SKM-1 (cell line): Measurements from ENCODE around the gene AURKB.
A peak's percentile ranks its signal among the peaks of the same experiment; 100 is the strongest.

Experiments used
- DNase-seq: peaks from one replicate; lab custom pipeline; 2025; ENCODE audit not compliant: unreplicated experiment; lab: John Stamatoyannopoulos, UW

Gene AURKB

DNA sequence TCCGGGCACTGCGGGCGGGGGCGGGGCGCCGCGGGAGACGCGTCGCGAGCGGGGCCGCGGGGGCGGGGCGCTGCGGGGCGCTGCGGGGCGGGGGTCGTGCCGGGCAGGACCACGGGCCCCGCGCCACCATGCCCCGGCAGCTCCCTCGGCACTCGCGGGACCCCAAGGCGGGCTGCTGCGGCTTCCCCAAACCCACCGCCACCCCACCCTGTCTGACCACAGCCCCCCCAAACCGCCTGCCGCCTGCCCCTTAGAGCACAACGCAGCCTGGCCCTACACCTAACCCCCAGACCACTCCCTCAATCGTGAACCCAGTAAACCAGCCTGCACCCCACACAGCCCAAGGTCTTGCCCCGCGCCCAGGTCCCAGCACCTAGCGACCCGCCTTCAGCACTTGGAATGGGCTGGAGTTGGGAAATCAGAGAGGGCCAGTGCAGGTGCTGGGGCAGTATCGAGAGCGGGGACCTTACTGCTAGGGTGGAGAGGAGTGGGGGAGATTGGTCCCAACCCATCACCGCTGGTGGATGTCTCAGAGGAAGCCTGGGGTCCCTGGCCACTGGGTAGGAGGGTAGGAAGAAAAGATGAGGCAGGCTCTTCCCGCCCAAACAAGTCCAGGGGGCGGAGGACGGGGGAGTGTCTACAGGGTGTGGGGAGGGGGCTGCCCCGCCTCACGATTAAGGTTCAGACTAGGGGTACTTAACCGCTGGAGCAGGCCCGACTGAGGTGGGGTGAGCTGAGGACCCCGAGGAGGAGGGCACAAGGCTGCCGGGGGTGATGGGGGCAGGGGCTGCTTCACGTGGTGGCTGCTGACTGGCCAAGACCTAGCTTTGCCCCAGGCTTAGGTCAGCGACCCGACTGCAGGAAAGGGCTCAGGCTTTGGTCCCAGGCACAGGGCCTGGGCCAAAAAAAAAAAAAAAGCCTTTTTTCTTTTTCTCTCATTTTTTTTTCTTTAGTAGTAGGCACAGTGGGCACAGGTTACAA is 47.1 kb downstream of the AURKB start:
- no peak for DNase-seq

- DNase-seq, result no peak
Observed at GRCh38 chr17:8162233-8162996, 48.0 kb downstream of the AURKB start, which contains the start of gene VAMP2. Gene VAMP2, minus strand, starts transcription at chr17:8162948. Its CDS starts 69 bp downstream, at chr17:8162879.

GRCh38 chr17:8161289-8162232 is 48.8 kb downstream of the AURKB start:
- DNase-seq, result no peak

GRCh38 chr17:8160741-8161221 is 49.6 kb downstream of the AURKB start:
- no peak for DNase-seq

GRCh38 chr17:8160224-8160577 is 50.2 kb downstream of the AURKB start:
- DNase-seq, result no peak

DNA sequence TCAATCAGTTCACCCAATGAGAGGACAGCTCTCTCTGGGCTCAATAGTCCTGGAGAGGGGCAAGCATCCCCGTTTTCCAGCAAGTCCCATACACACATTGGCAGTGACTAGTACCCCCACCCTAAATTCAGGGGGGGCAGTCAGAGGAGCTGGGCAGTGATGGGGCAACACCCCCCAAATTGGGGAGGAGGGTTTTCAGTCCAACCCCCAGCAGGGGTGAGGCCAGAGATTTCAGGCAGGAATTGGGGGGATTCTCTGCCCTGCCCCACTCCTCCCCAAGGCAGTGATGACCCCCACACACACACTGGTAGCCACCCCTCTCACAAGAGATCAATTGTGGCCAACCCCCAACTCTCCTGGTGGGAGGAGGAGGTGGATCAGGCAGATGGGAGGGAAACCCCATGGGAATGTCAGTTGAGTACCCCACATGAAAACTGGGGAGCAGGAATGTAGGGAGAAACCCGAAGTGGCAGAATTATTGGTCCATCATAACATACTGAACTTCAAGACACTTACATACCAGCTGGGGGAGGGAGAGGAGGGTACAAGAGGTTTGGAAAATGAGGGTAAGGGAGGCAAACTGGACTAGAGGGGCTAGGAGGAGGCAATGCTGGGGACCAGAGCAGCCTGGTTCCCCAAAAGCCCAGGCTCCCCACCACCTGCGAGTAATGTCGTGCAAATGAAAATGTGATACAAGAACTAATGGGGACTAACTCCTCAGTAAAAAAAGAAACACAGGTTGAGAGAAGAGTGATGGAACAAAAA is 50.7 kb downstream of the AURKB start:
- no peak for DNase-seq

DNA sequence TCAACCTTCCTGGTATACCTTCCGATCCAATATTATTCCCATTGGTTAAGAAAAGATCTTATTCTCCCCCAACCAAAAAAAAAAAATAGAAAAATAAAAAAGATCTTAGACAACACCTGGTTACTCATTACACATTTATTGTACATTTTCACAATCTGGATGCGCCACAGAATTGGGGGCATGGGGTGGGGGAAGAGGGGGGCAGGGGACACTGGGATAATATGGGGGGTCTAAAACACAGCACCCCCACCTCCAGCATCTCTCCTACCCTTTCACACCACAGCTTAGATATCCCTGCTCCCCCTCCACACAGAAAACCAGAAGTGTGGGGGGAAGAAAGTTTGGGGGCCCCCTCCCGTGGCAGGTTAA is 51.4 kb downstream of the AURKB start:
- no peak for DNase-seq

DNA sequence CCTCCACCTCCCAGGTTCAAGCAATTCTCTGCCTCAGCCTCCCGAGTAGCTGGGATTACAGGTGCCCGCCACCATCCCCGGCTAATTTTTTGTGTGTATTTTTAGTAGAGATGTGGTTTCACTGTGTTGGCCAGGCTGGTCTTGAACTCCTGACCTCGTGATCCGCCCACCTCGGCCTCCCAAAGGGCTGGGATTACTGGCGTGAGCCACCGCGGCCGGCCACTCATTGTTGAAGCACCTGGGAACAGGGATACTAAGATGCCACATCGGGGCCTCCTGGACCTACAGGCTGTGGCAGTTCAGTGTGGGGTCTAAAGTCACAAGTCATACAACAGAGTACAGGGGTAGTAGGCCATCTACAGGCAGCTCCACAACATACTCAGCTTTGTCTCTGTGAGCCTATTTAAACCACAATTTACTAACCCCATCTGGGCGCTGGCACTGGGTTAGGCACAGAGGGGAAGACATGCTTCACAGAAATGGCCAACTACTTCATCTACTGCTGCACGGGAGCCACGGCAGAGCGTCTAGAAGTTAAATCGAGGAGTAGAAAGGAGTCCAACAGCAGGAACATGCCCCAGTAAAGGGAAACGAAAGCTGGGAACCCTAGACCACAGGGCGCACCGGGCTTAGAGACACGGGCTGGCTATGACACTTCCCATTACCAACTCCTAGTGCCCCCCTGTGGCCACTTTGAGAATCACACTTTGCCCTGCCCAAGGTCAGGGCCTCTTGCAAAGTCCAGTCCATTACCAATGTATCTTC is 51.9 kb downstream of the AURKB start:
- DNase-seq, result peak; percentile 24

DNA sequence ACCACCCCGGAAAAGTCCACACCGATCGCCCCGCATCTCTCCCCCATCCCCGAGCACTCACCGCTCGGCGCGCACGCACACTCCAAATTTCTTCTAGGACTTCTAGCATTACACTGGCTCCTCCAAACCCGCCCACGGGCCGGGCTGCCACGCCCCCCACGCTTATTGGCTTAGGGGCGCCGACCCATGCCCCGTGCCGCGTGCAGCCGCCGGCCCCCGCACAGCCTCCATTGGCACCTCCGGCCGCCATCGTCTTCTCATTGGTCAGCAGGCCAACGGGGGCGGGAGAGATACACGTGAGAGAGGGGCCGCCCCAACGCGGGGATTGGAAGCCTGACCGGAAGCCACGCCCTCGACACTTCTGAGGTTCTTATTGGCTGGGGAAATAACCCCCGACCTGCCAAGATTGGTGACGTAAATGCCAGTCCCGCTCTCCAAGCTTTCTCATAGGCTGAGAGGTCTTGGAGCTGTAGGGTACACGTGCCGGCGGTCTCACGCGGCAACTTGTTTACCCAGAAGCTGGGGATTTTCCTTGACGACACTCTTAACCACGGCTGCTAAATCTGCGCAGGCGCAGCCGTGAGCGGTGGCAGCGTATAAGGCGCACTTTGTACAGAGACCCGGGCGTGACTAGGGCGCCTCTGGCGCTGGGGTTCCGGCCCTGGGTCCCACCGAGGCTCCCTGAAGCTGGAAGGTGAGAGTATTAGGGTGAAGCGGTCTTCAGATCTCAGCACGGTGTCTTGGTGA is 54.0 kb downstream of the AURKB start:
- DNase-seq, result peak; percentile 86

- no peak for DNase-seq
Observed at GRCh38 chr17:8155996-8156245, 54.5 kb downstream of the AURKB start.

DNA sequence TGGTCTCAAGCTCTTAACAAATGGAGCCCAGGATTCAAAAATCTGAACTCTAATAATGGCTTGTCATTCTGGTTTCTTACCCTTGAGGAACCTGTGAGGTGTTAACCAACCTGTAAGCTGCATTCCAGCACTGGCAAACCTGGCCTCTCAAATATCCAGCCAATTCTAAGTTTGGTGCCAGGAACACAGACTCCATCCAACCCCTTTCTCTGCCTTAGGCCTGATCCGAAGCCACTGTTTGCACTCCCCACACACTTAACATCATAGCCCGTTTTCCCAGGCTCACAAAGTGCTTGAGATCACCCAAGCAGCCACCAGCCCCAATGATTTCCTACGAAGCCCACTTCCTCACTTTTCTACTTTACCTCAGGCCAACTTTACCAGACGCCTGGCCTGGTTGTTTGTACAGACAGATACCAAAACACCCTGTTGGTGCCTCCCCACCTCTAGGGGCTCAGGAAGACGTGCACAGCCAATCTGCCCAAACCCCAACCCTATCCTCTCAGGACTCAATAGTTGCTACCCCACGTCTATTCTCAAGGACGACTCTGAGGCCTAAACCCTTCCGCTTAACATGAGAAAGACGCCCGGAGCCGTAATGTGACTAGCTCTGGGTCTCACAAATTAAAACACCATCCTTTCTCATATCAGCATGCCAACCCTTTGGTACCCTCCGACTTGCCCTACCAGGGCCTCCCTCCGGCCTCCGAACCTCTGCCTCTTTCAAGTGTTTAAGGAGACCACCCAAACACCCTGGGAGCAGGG is 55.0 kb downstream of the AURKB start:
- DNase-seq, result no peak
